Liver (tissue), 9 donors: ENCODE results near the gene FRYL. TPM values are rescaled to one million over a fixed set of nuclear protein-coding genes. Genes with fewer than 3 reads are reported as not detected.

ENCODE experiments used
- DNase-seq: peaks from one replicate; pipeline ENCODE4 v3.0.0-alpha.2; 2017; ENCODE audit warnings: low spot score
- H3K27ac ChIP-seq, 2 donors: one replicate each; pipeline ENCODE4 v1.7.0; 2013; ENCODE audit warnings: inconsistent platforms in 2 of 2, low read length in 2 of 2, control low read depth in 1 of 2, low read depth in 1 of 2, mild to moderate bottlenecking in 1 of 2
- H3K27me3 ChIP-seq, 4 donors: one replicate each; pipeline versions ENCODE4 v1.6.1 to v1.7.0; 2013; ENCODE audit warnings: low read length in 3 of 4, inconsistent platforms in 1 of 4, mild to moderate bottlenecking in 1 of 4, moderate library complexity in 1 of 4; ENCODE audit not compliant: control insufficient read depth in 4 of 4, insufficient read depth in 4 of 4
- H3K36me3 ChIP-seq, 4 donors: one replicate each; pipeline versions ENCODE4 v1.6.1 to v1.7.0; 2013; ENCODE audit warnings: low read length in 3 of 4, mild to moderate bottlenecking in 3 of 4, low read depth in 1 of 4, moderate library complexity in 1 of 4; ENCODE audit not compliant: control insufficient read depth in 4 of 4, insufficient read depth in 3 of 4
- H3K4me1 ChIP-seq, 4 donors: one replicate each; pipeline versions ENCODE4 v1.6.1 to v1.7.0; 2013; ENCODE audit warnings: low read length in 3 of 4, mild to moderate bottlenecking in 3 of 4, moderate library complexity in 1 of 4; ENCODE audit not compliant: control insufficient read depth in 4 of 4, insufficient read depth in 4 of 4
- H3K4me3 ChIP-seq, 3 donors: one replicate each; pipeline versions ENCODE4 v1.6.1 to v1.7.0; 2013; ENCODE audit warnings: low read length in 3 of 3, control low read depth in 1 of 3, low read depth in 1 of 3, mild to moderate bottlenecking in 1 of 3
- H3K9ac ChIP-seq, 2 donors: one replicate each; pipeline ENCODE4 v1.7.0; 2013; ENCODE audit warnings: low read length in 2 of 2, mild to moderate bottlenecking in 2 of 2, moderate library complexity in 2 of 2, control low read depth in 1 of 2, low read depth in 1 of 2
- H3K9me3 ChIP-seq, 4 donors: one replicate each; pipeline versions ENCODE4 v1.6.1 to v1.7.0; 2013; ENCODE audit warnings: low read length in 3 of 4; ENCODE audit not compliant: control insufficient read depth in 4 of 4
- EGR1 ChIP-seq, 2 donors: IDR thresholded peaks; 2 replicates each; pipeline ENCODE4 v1.6.1; 2016 to 2018; ENCODE audit warnings: antibody characterized with exemption in 2 of 2, low read depth in 2 of 2
- GABPA ChIP-seq, 2 donors: IDR thresholded peaks in 1 of 2; conservative IDR thresholded peaks in 1 of 2; 2 replicates each; pipeline ENCODE4 v1.6.1; 2016; ENCODE audit warnings: antibody characterized with exemption in 2 of 2, mild to moderate bottlenecking in 1 of 2, moderate library complexity in 1 of 2
- HNF4A ChIP-seq, 2 donors: conservative IDR thresholded peaks; 2 replicates each; pipeline ENCODE4 v1.6.1; 2016; ENCODE audit warnings: antibody characterized with exemption in 2 of 2, mild to moderate bottlenecking in 2 of 2
- RAD21 ChIP-seq, 2 donors: IDR thresholded peaks; 2 replicates each; pipeline ENCODE4 v1.6.1; 2016; ENCODE audit warnings: antibody characterized with exemption in 2 of 2, mild to moderate bottlenecking in 2 of 2
- SP1 ChIP-seq: IDR thresholded peaks from 2 replicates; pipeline ENCODE4 v1.6.1; 2018; ENCODE audit warnings: antibody characterized with exemption, mild to moderate bottlenecking
- TAF1 ChIP-seq: conservative IDR thresholded peaks from 2 replicates; pipeline ENCODE4 v1.6.1; 2016; ENCODE audit warnings: antibody characterized with exemption, mild to moderate bottlenecking
- YY1 ChIP-seq: IDR thresholded peaks from 2 replicates; pipeline ENCODE4 v1.6.1; 2016; ENCODE audit warnings: antibody characterized with exemption, mild to moderate bottlenecking
- WGBS: extraction: QIAGEN DNeasy Blood & Tissue Kit; methylation state at CpG from one replicate; pipeline ENCODE4 v1.1.7; 2013; 5-methylcytosine and 5-hydroxymethylcytosine counted together
- polyA plus RNA-seq, 2 donors: library from polyadenylated mRNA; stranded (reverse) in 1 of 2; unstranded in 1 of 2; fragments of 200-250 nt in 1 of 2; fragments of >200 nt in 1 of 2; fragmentation: Nextera tagmentation in 1 of 2; extraction: Ambion mirVana in 1 of 2; gene quantifications; one replicate each; pipeline versions ENCODE4 v1.2.1 to v1.2.3, GENCODE V29; 2013 to 2015
- total RNA-seq, 2 donors: library from RNA; depleted of rRNA; stranded (reverse); fragments of >200 nt; gene quantifications; one replicate each; pipeline ENCODE4 v1.2.3, GENCODE V29; 2014
- TF ChIP-seq, protein P1 (sequence below): IDR thresholded peaks from 2 replicates; pipeline ENCODE4 v1.6.1; 2016; ENCODE audit warnings: antibody characterized with exemption, mild to moderate bottlenecking
- TF ChIP-seq, protein P2 (sequence below): IDR thresholded peaks from 2 replicates; pipeline ENCODE4 v1.6.1; 2016; ENCODE audit warnings: antibody characterized with exemption
- TF ChIP-seq, protein P3 (sequence below): fragments of 150-350 bp; IDR thresholded peaks from 2 replicates; pipeline ENCODE4 v1.5.1; 2017; ENCODE audit warnings: improper control_type of control experiment, low read depth, low read length; ENCODE audit not compliant: missing input control
- donor health status: healthy.
- donor health status: healthy.
- donor health status: healthy.
- donor health status: healthy.
- donor health status: healthy.

FRYL gene
- total and polyA plus RNA-seq, 4 donors: 5.3 to 79.0 (median 27.2) TPM

DNA sequence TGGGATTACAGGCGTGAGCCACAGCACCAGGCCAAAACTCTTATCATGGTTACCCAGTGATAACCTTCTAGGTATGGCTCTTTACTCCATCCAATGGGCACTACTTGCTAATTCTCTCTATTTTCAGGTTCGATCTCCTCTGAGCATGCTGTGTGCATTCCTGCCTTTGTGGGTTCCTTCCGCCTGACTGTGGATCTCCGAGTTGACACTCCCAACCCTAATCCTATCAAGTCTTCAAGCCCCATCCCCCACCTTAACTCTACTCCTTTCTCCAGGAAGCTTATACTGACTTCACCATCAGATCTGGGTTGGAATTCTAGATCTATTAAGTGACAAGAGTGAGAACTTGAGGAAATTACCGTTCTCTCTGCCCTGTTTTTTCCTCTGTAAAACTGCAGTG is 225.5 kb downstream of the FRYL start:
- peaks cover 4 to 59% (median 32%) of the 10 kb centered on the region in 4 donors for H3K36me3 ChIP-seq
- WGBS: 76% methylated on average over 5 of the region's 5 CpGs

DNA sequence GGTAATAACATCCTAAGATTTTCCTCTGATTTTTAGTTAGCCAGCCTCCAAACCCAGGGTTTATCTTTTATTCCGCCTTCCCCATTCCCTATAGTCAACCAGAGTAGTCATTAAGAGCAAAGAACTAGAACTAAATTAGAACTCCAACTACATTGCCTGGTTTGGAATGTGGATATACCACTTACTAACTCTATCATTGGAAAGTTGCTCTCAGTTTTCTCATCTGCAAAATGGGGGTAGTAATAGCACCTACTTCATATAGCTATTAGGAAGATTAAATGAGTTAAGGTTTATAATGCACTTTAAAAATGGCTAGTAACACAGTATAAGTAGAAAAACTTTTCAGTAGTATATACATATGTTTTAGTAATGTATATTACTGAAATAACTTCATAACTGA is 226.4 kb downstream of the FRYL start:
- Histone ChIP-seq H3K9me3 (no peaks in the 10 kb centered on the region), H3K4me3 (no peak overlapping the region), H3K9ac (no peak overlapping the region), H3K27ac (no peak overlapping the region), H3K36me3 (peaks cover 4 to 66% (median 35%) of the 10 kb centered on the region in 4 donors), H3K4me1 (no peaks in the 10 kb centered on the region), H3K27me3 (no peaks in the 10 kb centered on the region)
- 99% methylated on average over 1 of the region's 1 CpG for WGBS
- TF ChIP-seq, protein P1, sequence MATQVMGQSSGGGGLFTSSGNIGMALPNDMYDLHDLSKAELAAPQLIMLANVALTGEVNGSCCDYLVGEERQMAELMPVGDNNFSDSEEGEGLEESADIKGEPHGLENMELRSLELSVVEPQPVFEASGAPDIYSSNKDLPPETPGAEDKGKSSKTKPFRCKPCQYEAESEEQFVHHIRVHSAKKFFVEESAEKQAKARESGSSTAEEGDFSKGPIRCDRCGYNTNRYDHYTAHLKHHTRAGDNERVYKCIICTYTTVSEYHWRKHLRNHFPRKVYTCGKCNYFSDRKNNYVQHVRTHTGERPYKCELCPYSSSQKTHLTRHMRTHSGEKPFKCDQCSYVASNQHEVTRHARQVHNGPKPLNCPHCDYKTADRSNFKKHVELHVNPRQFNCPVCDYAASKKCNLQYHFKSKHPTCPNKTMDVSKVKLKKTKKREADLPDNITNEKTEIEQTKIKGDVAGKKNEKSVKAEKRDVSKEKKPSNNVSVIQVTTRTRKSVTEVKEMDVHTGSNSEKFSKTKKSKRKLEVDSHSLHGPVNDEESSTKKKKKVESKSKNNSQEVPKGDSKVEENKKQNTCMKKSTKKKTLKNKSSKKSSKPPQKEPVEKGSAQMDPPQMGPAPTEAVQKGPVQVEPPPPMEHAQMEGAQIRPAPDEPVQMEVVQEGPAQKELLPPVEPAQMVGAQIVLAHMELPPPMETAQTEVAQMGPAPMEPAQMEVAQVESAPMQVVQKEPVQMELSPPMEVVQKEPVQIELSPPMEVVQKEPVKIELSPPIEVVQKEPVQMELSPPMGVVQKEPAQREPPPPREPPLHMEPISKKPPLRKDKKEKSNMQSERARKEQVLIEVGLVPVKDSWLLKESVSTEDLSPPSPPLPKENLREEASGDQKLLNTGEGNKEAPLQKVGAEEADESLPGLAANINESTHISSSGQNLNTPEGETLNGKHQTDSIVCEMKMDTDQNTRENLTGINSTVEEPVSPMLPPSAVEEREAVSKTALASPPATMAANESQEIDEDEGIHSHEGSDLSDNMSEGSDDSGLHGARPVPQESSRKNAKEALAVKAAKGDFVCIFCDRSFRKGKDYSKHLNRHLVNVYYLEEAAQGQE: no peak
- TF ChIP-seq, protein P2, sequence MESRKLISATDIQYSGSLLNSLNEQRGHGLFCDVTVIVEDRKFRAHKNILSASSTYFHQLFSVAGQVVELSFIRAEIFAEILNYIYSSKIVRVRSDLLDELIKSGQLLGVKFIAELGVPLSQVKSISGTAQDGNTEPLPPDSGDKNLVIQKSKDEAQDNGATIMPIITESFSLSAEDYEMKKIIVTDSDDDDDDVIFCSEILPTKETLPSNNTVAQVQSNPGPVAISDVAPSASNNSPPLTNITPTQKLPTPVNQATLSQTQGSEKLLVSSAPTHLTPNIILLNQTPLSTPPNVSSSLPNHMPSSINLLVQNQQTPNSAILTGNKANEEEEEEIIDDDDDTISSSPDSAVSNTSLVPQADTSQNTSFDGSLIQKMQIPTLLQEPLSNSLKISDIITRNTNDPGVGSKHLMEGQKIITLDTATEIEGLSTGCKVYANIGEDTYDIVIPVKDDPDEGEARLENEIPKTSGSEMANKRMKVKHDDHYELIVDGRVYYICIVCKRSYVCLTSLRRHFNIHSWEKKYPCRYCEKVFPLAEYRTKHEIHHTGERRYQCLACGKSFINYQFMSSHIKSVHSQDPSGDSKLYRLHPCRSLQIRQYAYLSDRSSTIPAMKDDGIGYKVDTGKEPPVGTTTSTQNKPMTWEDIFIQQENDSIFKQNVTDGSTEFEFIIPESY: no peak
- TF ChIP-seq SP1 (no peak), TAF1 (no peak)
- no peak for DNase-seq

More for the DNA sequence above, 225.5 kb downstream of the FRYL start:
- TF ChIP-seq GABPA (IDR thresholded peaks at IDR 0.05 in 1 of 2, conservative IDR thresholded peaks at IDR 0.05 in 1 of 2) (no peak), EGR1 (IDR thresholded peaks at IDR 0.05; ENCODE audit: low read depth in 2 of 2) (no peak), HNF4A (conservative IDR thresholded peaks at IDR 0.05) (no peak), RAD21 (IDR thresholded peaks at IDR 0.05) (no peak), YY1 (no peak)
- TF ChIP-seq, protein P3, sequence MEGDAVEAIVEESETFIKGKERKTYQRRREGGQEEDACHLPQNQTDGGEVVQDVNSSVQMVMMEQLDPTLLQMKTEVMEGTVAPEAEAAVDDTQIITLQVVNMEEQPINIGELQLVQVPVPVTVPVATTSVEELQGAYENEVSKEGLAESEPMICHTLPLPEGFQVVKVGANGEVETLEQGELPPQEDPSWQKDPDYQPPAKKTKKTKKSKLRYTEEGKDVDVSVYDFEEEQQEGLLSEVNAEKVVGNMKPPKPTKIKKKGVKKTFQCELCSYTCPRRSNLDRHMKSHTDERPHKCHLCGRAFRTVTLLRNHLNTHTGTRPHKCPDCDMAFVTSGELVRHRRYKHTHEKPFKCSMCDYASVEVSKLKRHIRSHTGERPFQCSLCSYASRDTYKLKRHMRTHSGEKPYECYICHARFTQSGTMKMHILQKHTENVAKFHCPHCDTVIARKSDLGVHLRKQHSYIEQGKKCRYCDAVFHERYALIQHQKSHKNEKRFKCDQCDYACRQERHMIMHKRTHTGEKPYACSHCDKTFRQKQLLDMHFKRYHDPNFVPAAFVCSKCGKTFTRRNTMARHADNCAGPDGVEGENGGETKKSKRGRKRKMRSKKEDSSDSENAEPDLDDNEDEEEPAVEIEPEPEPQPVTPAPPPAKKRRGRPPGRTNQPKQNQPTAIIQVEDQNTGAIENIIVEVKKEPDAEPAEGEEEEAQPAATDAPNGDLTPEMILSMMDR: no peak
- TF ChIP-seq, protein P2: no peak
- Histone ChIP-seq H3K27ac (no peak overlapping the region), H3K4me1 (no peaks in the 10 kb centered on the region), H3K9me3 (no peaks in the 10 kb centered on the region), H3K27me3 (no peaks in the 10 kb centered on the region), H3K4me3 (no peak overlapping the region), H3K9ac (no peak overlapping the region)
- no peak for DNase-seq
